Measurements from ENCODE around the gene HAUS8. TPM values are rescaled to one million over a fixed set of nuclear protein-coding genes. Genes with fewer than 3 reads are reported as not detected.

The HAUS8 gene
- total and polyA plus RNA-seq, 2 of the 4 experiments (the other 2 are of a cell fraction): 3.4 to 14.2 TPM

DNA sequence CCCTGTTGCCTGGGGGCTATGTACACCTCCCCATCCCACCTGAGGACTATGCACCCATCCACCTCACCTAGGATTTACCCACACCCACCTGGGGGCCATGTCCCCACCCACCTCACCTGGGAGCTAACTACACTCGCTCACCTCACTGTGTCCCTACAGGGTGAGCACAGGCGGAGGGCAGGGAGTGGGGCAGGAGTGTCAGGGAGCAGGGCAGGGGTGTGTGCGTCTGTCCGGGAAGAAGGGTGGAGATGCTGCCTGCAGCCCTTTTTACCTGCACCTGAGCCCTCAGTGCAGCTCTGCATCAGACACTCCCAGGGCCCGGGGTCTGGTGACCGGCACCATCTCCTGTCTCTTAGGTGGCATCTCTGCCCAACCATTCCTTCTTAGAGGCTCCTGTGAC is 38.1 kb downstream of the HAUS8 start:
- no peak overlapping the region for H3K56ac ChIP-seq (ENCODE audit: extremely low read depth, insufficient read depth, low read length)
- no peak overlapping the region for H3K4ac ChIP-seq (ENCODE audit: low read depth, low read length)
- H3K4me2 ChIP-seq (ENCODE audit: low read depth, low read length): no peak overlapping the region
- H3K9ac ChIP-seq (ENCODE audit: low read depth, low read length): no peak overlapping the region
- no peak overlapping the region for H4K5ac ChIP-seq (ENCODE audit: low read depth, low read length)
- H4K8ac ChIP-seq (ENCODE audit: low read depth in 2 of 2, low read length in 2 of 2): no peak overlapping the region
- no peak overlapping the region for H2AK9ac ChIP-seq (replicated peaks; ENCODE audit: low read depth, low read length, poor library complexity)
- H3K9me3 ChIP-seq (ENCODE audit: control insufficient read depth, insufficient read depth, low read length): no peaks in the 10 kb centered on the region
- no peak overlapping the region for H3K14ac ChIP-seq (replicated peaks; ENCODE audit: low read depth, low read length)
- no peaks in the 10 kb centered on the region; the same call in 1 of the 2 replicates for H3K27me3 ChIP-seq (ENCODE audit: control insufficient read depth, insufficient read depth, low read length)
- no peaks in the 10 kb centered on the region for H3K79me1 ChIP-seq (ENCODE audit: low read depth in 1 of 2, low read length in 2 of 2)
- no peak overlapping the region for H2BK20ac ChIP-seq (ENCODE audit: low read depth, low read length)
- H2AK5ac ChIP-seq (ENCODE audit: low read depth, low read length): no peak overlapping the region
- in situ Hi-C loops (cut with MboI; ENCODE audit: low sequenced_read_pairs) (no loop called here), dilution Hi-C loops (cut with HindIII; ENCODE audit: low sequenced_read_pairs, unreplicated experiment) (no loop called here), intact Hi-C loops (cut with micrococcal nuclease) (no loop called here)
- no peak overlapping the region for H3K18ac ChIP-seq (ENCODE audit: low read depth, low read length)
- POLR2A ChIA-PET (ENCODE audit: unreplicated experiment): no interaction called here
- BruUV-seq (replicated peaks): no TSS peak
- H4K91ac ChIP-seq (ENCODE audit: insufficient read depth, low read depth, low read length): no peak overlapping the region
- CTCF ChIA-PET: no interaction called here
- no peak overlapping the region for H2AFZ ChIP-seq (replicated peaks; ENCODE audit: low read length, poor library complexity)
- no CpG with 5 or more reads among the region's 6 CpGs for WGBS, 2 experiments (ENCODE audit: extremely low coverage in 2 of 2, insufficient read length in 1 of 2)
- H3K4me3 ChIP-seq (ENCODE audit: insufficient read depth, low read depth, low read length): no peak overlapping the region
- H2BK15ac ChIP-seq (ENCODE audit: low read depth, low read length): no peak overlapping the region
- no peaks in the 10 kb centered on the region for H3K36me3 ChIP-seq (ENCODE audit: control insufficient read depth, insufficient read depth, low read length)
- no peaks in the 10 kb centered on the region for H3K4me1 ChIP-seq (ENCODE audit: control insufficient read depth, insufficient read depth, low read length)
- ATAC-seq (ENCODE audit: low read depth) (no peak), DNase-seq (no peak)
- no peak overlapping the region for H3K23ac ChIP-seq (ENCODE audit: low read depth, low read length)
- H4K20me1 ChIP-seq (ENCODE audit: insufficient read depth, low read length): no peaks in the 10 kb centered on the region
- TF ChIP-seq NFE2L2 (IDR thresholded peaks at IDR 0.05; ENCODE audit: low read depth, low read length) (no peak), MAFK (IDR thresholded peaks at IDR 0.05; ENCODE audit: low read depth, low read length) (no peak), RAD21 (IDR thresholded peaks at IDR 0.05; ENCODE audit: low read length) (no peak), MXI1 (IDR thresholded peaks at IDR 0.05; ENCODE audit: borderline replicate concordance, low read depth, low read length) (no peak), SMC3 (IDR thresholded peaks at IDR 0.05; ENCODE audit: low read depth, low read length) (no peak), RCOR1 (IDR thresholded peaks at IDR 0.05; ENCODE audit: insufficient replicate concordance, low read length) (no peak), FOS (IDR thresholded peaks at IDR 0.05; ENCODE audit: low read depth, low read length) (no peak), CEBPB (IDR thresholded peaks at IDR 0.05; ENCODE audit: low read depth, low read length) (no peak), RFX5 (IDR thresholded peaks at IDR 0.05; ENCODE audit: low read depth, low read length) (no peak), POLR2A (IDR thresholded peaks at IDR 0.05; ENCODE audit: low read depth, low read length) (no peak), CHD1 (IDR thresholded peaks at IDR 0.05; ENCODE audit: low read depth, low read length) (no peak)
- TF ChIP-seq, protein P1, sequence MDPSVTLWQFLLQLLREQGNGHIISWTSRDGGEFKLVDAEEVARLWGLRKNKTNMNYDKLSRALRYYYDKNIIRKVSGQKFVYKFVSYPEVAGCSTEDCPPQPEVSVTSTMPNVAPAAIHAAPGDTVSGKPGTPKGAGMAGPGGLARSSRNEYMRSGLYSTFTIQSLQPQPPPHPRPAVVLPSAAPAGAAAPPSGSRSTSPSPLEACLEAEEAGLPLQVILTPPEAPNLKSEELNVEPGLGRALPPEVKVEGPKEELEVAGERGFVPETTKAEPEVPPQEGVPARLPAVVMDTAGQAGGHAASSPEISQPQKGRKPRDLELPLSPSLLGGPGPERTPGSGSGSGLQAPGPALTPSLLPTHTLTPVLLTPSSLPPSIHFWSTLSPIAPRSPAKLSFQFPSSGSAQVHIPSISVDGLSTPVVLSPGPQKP (IDR thresholded peaks at IDR 0.05; ENCODE audit: borderline replicate concordance, low read depth, low read length): no peak
- TF ChIP-seq, protein P2, sequence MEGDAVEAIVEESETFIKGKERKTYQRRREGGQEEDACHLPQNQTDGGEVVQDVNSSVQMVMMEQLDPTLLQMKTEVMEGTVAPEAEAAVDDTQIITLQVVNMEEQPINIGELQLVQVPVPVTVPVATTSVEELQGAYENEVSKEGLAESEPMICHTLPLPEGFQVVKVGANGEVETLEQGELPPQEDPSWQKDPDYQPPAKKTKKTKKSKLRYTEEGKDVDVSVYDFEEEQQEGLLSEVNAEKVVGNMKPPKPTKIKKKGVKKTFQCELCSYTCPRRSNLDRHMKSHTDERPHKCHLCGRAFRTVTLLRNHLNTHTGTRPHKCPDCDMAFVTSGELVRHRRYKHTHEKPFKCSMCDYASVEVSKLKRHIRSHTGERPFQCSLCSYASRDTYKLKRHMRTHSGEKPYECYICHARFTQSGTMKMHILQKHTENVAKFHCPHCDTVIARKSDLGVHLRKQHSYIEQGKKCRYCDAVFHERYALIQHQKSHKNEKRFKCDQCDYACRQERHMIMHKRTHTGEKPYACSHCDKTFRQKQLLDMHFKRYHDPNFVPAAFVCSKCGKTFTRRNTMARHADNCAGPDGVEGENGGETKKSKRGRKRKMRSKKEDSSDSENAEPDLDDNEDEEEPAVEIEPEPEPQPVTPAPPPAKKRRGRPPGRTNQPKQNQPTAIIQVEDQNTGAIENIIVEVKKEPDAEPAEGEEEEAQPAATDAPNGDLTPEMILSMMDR (conservative IDR thresholded peaks at IDR 0.05; ENCODE audit: low read depth, low read length): no peak
- no peak overlapping the region for H2BK5ac ChIP-seq (ENCODE audit: low read depth, low read length, poor library complexity, severe bottlenecking)
- no peak overlapping the region for H2BK120ac ChIP-seq (ENCODE audit: low read depth, low read length)
- H3K9me1 ChIP-seq (ENCODE audit: insufficient read depth, low read length): no peaks in the 10 kb centered on the region
- H3K27ac ChIP-seq (ENCODE audit: insufficient read depth, low read length): no peak overlapping the region
